Measurements from ENCODE around the gene TMEM52.

- no peak for TF ChIP-seq CTCF (conservative IDR thresholded peaks at IDR 0.05; ENCODE audit: low read depth, low read length)
- no peak for TF ChIP-seq EZH2 (IDR thresholded peaks at IDR 0.05; ENCODE audit: borderline replicate concordance, low read depth, low read length, poor library complexity, severe bottlenecking)
Observed at GRCh38 chr1:1941868-1942752, 23.0 kb upstream of the TMEM52 start.

Measured in A673 (cell line).